Peyer's patch (tissue), 4 donors: ENCODE data around the gene GABRG3.

ENCODE experiments used
- POLR2A ChIP-seq, 2 donors: fragments of 450-650 bp; IDR thresholded peaks; one replicate each; pipeline ENCODE4 v1.5.1; 2017; ENCODE audit warnings: antibody characterized with exemption in 2 of 2, mild to moderate bottlenecking in 2 of 2, moderate library complexity in 2 of 2
- TF ChIP-seq, protein P1 (sequence below), 6 experiments: fragments of 450-650 bp in 4 of 6; fragments of 200-600 bp in 2 of 6; sonication (generic) in 1 of 6; IDR thresholded peaks; one replicate each; pipeline ENCODE4 v1.5.1; 2017 to 2019; ENCODE audit warnings: antibody characterized with exemption in 6 of 6, mild to moderate bottlenecking in 3 of 6, moderate library complexity in 1 of 6

DNA sequence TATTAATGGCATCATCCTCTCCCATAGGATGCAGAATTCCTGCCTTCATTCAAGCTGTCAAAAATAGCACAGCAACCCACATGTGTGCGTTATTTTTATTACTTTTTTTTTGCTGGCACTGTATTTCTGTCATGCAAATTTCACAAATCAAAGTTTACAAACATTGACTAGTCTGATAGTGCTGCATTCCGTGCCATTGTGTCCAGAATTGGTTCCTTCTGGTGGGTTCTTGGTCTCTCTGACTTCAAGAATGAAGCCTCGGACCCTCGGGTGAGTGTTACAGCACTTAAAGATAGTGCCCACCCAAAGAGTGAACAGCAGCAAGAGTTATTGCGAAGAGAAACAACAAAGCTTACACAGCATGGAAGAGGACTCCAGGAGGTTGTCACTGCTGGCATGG is 490.2 kb downstream of the GABRG3 start:
- TF ChIP-seq, protein P1, sequence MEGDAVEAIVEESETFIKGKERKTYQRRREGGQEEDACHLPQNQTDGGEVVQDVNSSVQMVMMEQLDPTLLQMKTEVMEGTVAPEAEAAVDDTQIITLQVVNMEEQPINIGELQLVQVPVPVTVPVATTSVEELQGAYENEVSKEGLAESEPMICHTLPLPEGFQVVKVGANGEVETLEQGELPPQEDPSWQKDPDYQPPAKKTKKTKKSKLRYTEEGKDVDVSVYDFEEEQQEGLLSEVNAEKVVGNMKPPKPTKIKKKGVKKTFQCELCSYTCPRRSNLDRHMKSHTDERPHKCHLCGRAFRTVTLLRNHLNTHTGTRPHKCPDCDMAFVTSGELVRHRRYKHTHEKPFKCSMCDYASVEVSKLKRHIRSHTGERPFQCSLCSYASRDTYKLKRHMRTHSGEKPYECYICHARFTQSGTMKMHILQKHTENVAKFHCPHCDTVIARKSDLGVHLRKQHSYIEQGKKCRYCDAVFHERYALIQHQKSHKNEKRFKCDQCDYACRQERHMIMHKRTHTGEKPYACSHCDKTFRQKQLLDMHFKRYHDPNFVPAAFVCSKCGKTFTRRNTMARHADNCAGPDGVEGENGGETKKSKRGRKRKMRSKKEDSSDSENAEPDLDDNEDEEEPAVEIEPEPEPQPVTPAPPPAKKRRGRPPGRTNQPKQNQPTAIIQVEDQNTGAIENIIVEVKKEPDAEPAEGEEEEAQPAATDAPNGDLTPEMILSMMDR (IDR thresholded peaks at IDR 0.05) = no peak
- TF ChIP-seq POLR2A (IDR thresholded peaks at IDR 0.05) = no peak
